ENCODE results near the gene GAK. TPM values are rescaled to one million over a fixed set of nuclear protein-coding genes. Genes with fewer than 3 reads are reported as not detected.
"Not testable (repeated sequence)": the region's sequence is repeated elsewhere in the genome, so short reads cannot be mapped to it uniquely, and the experiment has no call there.

GAK gene
- total RNA-seq, 2 donors from 2014 or later, result 38.1 to 43.2 TPM

- no peak for DNase-seq
- intact Hi-C loops (cut with DNase I), result no loop called here
- no peak for ATAC-seq
Observed at GRCh38 chr4:814312-814850, 117.7 kb downstream of the GAK start.

- no peak for ATAC-seq
- DNase-seq, result no peak
- intact Hi-C loops (cut with DNase I), result no loop called here
Observed at GRCh38 chr4:813900-814299, 118.2 kb downstream of the GAK start.

DNA sequence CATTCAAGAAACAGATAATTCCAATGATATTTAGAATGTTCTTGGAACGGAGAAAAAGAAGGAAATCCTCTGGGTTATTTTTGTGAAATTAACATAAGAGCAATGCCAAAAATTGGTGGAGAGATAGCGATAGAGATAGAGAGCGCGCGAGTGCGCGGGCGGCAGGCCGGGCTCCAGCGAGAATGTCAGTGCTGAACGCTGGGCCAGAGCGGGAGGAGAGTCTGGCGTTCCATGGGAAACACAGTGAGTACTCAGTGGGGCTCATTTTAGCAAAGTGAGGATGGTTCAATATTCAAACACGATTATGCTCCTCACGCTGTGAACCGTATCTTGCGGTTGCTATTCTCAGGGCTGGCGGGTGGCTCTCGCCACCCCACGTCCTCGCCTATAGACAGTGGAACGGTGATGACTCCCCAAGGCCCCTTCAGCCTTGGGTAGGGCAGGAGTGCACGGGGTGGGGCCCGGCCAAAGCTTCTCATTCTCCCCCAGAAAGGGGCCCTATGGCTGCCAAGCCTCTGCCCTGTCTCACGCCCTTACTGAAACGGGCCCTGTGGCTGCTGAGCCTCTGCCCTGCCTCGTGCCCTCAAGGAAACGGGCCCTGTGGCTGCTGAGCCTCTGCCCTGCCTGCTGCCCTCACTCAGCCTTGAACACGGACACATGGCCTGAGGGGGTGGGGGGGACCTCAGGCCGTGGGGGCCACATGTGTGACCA, 123.1 kb downstream of the GAK start:
- DNase-seq (no peak), ATAC-seq (no peak)
- intact Hi-C loops (cut with DNase I), result no loop called here

GRCh38 chr4:807792-808191, 124.3 kb downstream of the GAK start:
- intact Hi-C loops (cut with DNase I), result no loop called here
- no peak for DNase-seq
- no peak for ATAC-seq

- DNase-seq; intact Hi-C loops (cut with DNase I); ATAC-seq: not testable (repeated sequence)
Observed at GRCh38 chr4:806979-807378, 125.1 kb downstream of the GAK start.

- DNase-seq, result no peak
- no peak for ATAC-seq
Observed at GRCh38 chr4:804804-805203, 127.3 kb downstream of the GAK start.

DNA sequence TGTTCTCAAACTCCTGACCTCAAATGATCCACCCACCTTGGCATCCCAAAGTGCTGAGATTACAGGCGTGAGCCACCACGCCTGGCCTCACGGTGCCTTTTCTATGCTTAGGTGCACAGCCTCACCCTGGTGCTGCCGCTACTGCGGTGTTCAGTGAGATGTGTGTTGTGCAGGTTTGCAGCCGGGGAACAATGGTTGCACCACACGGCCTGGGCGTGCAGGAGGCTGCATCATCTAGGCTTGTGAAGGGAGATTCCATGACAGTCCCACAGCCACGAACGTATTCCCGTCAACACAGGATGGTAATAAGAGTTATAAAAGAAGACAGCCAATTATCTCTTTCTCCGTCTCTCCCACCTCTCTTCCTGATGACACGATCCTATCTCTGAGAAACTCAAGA, 128.2 kb downstream of the GAK start:
- no peak for ATAC-seq
- intact Hi-C loops (cut with DNase I), result no loop called here
- DNase-seq, result no peak

More at GRCh38 chr4:804804-805203, 127.3 kb downstream of the GAK start:
- intact Hi-C loops (cut with DNase I), result no loop called here

- no peak for DNase-seq
- ATAC-seq, result no peak
- intact Hi-C loops (cut with DNase I), result no loop called here
Observed at GRCh38 chr4:801436-802124, 130.5 kb downstream of the GAK start.

Other genes starting within 250 kb of the GAK start
- gene SLC49A3, start 243.2 kb downstream of the GAK start, total RNA-seq, result 10 to 100 TPM; 14.0 to 17.2 TPM
- gene PCGF3, start 226.5 kb downstream of the GAK start, total RNA-seq, result 10 to 100 TPM; 21.4 to 26.6 TPM
- gene CPLX1, start 106.2 kb downstream of the GAK start, total RNA-seq, result 1 to 10 TPM; 5.6 to 9.4 TPM
- 10 to 100 TPM; 17.9 to 20.7 TPM for gene TMEM175, start 144 bp upstream of the GAK start, total RNA-seq
- gene DGKQ, start 41.3 kb upstream of the GAK start, total RNA-seq, result 1 to 10 TPM; 5.1 to 5.6 TPM
- gene IDUA, start 54.7 kb upstream of the GAK start, total RNA-seq, result 10 to 100 TPM; 15.4 to 18.7 TPM
- gene SLC26A1, start 61.1 kb upstream of the GAK start, total RNA-seq, result under 1 TPM in 1 of 2 donors, not detected in 1; 0.27 TPM
- gene FGFRL1, start 79.3 kb upstream of the GAK start, total RNA-seq, result 10 to 100 TPM; 21.6 to 29.0 TPM
- 1 to 10 TPM; 1.7 TPM for gene RNF212, start 181.2 kb upstream of the GAK start, total RNA-seq
- 10 to 100 TPM; 14.0 to 33.0 TPM for gene SPON2, start 240.3 kb upstream of the GAK start, total RNA-seq

Data from left cardiac atrium (tissue), 4 donors.